NCI-H1930 (cell line): Measurements from ENCODE around the gene ANKFN1.

Source experiments
- DNase-seq, 2 experiments: peaks; one replicate each; lab custom pipeline; 2025; lab: John Stamatoyannopoulos, UW

ANKFN1 gene

DNA sequence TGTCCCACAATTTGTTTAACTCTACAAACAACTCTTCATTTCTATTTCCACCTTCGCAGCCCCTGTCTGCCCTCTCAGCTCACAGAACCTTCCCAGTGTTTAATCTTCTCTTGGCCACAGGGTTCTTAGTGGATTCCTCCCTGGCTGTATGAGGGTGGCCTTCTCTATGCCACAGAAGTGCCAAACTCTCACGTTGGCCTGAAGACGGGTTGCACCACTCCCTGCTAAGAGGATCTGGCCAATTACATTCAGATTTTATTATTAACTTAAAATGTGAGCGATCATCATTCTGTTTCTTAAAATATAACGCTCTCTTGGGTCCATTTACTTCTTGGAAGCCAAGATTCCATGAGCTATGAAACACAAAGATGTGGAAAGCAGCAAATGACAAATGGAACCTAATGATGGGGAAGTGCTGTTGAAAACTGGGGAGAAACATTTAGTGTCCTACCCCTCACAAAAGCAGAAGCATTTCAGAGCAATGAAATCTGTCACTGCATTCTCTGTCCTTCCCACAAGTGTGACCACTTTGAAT is 348.9 kb downstream of the ANKFN1 start:
- no peak for DNase-seq

DNA sequence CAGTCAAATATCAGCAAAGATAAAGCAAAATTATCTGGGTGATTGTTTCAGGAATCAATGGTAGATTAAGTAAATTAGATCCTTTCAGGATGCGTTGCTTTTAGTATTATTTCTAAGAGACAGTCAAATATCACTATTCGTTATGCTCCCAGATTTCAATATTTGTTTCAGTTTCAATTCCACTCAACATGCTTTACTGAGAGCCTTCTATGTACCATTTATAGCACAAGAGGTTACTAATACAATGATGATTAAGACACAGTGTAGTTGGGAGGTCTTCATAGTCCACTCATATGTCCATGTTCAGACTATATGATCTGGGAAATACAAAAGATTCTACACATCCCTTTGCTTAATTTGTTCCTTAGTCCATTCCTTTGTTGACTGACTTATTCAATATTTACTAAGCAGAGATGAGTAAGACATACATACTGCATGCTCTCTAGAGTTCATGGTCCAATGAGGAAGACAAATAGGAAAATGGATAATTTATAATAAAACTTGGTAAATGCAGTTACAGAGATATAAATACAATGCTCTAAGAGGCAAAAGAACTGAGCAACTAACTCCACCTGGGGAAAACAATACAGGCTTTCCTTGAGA is 352.0 kb downstream of the ANKFN1 start:
- DNase-seq, result no peak

DNA sequence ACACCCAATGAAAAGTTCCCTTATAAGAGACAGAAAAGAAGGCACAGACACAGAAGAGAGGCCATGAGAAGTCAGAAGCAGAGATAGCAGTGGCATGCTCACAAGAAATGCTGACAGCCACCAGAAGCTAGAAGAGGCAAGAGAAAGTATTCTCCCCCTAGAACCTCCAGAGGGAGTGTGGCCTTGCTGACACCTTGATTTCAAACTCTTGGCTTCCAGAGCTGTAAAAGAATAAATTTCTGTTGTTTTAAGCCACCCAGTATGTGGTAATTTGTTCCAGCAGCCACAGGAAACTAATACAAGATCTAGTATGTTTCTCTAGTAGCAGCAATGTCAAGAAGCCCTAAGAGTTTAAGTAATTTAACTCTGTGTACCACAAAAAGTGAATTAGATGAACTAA is 353.1 kb downstream of the ANKFN1 start:
- DNase-seq, result no peak

DNA sequence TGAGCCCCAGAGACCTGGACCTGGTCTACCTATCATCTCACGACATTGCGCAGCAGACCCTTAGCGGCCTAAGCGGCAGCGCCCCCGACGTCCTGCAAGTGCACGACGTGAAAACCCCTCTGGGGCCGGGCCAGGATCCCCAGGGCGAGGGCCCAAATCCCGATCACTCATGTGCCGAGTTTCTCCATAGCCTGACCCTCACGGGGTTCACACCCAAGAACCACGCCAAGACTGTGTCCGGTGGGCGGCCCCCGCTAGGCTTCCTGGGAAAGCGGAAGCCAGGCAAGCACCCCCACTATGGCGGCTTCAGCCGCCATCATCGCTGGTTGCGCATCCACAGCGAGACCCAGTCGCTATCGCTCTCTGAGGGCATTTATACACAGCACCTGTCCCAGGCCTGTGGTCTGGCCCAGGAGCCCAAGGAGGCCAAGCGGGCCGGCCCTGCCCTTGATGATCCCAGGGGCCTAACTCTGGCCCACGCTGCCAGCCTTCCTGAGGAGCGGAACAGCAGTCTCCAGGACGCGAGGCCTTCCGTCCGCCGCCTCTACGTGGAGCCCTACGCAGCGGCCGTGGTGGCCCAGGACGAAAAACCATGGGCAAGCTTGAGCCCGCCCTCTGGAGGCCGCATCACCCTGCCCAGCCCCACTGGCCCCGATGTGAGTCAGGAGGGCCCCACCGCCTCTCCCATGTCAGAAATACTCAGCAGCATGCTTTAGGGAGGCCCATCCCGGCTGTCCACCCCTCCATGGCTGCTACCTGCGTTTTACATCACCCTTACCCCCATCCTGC is 357.5 kb downstream of the ANKFN1 start:
- DNase-seq, result no peak

DNA sequence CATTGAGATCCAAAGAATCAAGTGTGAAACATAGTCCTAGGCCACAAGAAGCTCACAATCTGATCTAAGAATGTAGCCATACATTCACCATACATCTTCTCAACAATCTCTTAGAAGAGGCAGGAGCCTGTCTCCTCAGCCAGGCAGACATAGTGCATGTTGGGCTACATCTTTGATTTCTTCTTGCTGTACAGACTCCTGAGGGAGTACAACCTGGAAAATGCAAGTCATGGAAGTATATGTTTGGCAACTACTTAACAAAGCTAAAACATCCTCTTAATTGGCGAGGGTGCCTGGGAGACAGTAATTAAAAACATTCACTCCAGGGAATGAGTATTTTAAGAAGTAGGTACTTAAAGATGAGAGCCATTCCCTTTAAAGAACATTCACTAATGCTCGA is 361.0 kb downstream of the ANKFN1 start:
- no peak for DNase-seq

DNA sequence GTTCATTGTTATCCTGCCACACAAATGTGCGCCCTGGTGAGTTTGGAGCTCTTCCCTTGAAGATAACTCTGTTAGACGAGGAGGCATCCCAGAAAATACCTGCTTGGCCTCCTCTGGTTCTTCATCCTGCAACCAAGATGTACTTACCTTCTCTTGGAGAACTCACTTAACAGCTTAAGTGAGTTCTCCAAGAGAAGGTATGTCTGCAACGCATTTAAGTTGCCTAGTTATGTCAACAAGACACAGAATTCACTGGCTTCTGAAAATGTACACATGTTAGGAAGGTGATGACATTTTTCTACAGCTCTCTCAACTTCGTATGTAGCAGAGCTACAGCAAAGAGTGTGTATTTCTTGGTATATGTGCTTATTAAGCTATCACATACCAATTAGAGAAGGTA is 361.6 kb downstream of the ANKFN1 start:
- DNase-seq, result no peak

DNA sequence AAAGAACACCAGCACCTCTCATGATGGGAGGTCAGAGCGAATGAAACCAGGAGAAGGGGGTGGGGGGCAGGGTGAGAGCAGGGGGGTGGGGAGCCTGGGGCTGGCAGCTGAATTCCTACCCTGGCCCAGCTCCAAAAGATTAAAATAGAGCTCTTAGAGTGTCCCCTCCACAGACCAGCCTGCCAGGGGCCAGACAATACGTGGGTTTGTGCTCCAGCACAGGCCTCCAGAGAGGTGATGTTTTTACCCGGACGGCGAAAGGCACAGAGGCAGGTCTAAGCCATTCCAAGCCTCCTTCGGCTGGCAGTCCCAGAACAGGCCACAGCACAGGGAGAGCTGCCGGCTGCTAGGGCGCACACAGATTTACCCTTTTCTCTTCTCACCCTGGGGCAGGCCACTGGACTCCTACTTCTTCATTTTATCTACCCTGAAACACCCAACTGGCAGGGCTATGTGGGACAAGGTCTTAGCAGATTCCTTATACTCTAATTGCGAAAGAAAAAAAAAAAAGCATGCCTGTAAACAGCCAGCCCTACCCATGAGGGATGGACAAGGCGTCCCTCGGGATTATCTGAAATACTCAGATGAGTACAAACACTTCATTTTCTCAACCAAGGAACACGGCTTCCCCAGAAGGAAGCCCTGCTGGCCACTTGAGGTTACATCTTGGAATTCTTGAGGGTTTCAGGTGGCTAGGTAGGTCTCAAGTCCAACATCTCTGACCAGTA is 368.3 kb downstream of the ANKFN1 start:
- no peak for DNase-seq

DNA sequence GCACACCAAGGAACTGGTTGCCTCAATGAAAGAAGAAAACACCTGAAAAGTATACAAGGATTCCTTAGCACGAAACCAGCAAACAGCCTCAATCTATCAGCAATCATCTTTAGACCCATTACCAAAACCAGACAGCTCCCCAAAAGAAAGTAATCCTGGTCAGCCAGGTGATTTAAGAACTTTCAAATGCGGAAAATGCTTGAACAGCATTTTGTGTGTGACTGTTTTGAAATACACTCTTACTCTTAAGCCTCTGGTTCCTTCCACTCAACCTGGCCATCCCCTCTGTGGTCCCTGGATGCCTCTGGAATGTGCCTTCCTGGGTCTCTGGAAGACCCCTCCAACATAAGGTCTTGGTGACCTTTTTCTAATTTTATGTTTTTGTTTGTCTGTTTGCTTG is 369.8 kb downstream of the ANKFN1 start:
- no peak for DNase-seq

DNA sequence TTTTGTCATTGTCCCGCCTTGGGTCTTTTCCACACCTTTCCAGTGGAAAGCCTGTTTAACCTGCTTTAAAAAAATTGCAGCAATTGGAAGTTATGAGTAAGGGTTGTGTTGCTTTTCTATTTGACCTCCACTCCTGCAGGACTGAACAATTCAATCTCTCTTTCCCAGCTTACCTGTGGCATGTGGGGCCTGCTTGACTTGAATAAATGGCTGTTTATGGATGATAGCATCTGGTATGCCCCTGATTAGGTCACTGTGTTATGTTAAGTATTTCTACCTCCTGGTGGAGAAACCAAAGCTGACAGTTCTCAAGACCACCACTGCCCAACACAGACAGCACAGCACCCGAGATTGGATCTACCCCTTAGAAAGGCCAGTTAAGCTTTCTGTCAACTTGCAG is 375.4 kb downstream of the ANKFN1 start:
- DNase-seq, result no peak

DNA sequence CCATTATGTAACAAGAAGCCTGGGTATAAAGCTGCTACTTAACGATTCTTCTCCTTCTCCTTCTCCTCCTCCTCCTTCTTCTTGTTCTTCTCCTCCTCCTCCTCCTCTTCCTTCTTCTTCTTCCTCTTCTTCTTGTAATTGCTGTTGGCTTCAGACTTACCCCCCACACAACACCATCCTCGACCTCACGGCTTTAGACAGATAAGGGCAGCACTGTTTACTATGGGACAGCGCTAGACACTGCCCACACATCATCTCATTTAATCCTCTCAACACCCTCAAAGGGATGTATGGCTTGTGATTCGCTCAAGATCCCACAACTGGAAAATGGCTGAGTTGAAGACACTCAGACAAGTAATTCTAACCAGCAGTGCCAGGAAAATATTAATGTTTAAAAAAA is 379.7 kb downstream of the ANKFN1 start:
- no peak for DNase-seq

DNA sequence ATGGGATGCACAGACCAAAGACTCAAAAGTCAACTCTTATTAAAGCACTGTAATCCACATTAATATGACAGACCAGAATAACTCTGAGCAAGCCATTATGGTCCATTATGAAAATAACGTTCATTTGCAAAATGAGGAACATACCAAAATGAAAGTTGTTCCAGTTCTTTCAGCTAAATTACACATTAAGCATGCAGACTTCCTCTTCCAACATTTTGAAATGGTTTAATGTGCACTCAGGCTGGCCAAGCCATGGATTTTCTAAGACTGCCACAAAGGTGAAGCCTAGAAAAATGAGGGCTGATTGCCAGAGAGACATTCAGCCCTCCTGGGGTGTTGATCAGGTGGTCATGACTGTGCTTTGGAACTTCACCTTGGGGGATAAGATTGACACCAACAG is 383.5 kb downstream of the ANKFN1 start:
- no peak for DNase-seq

DNA sequence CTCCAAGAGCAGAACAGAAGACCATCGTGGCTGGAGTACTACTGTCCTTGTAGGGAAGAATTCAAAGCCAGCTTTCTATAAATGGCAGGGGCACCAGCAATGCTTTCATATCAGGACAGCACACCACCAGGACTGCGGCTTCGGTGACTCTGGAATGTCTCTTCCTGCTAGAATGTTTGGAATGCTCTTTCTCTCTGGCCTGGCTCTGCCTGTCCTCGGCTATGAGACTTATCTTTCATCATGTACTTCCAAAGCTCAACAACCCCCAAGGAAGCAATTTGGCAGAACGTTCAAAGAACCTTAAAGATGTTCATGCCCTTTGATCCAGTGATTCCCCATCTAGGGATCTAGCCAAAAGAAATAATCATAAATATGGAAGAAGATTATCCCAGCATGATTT is 387.6 kb downstream of the ANKFN1 start:
- no peak for DNase-seq

DNA sequence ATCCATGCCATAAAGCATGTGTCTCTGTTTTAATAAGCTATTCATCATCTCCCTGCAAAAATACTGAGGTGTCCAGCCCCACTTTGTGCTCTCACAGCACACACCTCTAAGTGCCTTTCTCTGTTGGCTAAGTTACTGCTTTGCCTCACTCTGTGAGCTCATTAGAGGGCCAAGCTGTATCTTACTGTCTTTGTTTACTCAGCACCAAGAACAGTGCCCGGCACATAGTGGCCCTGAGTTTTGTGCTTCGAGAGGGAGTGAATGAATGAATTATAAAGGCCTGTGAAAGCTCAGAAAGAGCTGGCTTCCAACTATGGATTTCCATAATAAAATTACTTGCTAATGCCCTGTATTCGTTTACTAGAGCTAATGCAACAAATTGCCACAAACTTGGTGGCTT is 390.0 kb downstream of the ANKFN1 start:
- no peak for DNase-seq

DNA sequence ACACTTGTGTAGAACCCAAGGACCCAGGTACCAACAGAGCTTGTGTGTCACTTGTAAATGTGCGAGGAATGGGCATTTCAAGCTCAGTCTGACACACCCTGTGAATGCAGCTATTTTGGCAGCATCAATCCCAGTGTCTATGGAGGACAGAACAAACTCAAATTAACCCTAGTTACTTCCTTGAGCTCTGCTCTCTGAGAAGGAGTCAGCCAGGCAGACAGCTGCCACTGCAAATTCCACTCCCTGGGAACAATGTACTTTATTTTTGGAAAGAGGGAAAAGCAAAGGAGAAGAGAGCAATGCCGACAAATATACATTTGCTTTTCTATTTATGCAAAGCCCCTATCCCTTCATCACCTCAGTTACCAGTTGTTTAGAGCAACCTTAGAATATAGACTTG is 391.8 kb downstream of the ANKFN1 start:
- DNase-seq, result no peak

DNA sequence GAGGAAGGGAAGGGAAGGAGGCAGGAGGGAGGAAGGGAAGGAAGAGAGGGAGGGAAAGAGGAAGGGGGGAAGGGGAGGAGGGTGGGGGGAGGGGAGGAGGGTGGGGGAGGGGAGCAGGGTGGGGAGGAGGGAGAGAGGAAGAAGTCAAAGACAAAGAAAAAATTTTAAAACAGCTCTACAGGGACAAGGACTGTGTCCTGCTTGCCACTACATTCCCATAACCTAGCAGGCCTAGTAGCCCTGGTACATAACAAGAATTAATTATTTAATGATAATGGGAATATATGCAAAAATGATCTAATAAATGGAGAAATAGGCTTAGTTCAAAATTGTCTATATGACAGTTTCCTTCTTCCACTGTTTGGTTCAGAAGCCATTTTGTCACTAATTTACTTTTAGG is 392.7 kb downstream of the ANKFN1 start:
- no peak for DNase-seq

DNA sequence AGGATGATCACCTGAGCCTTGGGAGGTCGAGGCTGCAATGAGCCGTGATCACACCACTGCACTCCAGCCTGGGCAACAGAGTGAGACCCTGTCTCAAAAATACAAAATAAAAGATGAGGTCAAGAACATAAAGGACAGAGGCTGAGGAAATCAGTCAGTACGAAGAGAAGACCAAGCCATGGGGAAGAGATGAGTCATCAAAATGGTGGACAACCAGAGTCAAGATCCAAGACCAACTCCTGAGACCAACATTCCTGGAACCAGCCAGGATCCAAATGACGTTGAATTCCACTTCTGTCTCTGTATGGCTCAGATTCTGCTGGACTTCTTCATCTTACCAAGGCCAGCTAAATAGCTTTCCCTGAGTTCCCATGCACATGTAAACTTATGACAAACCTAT is 395.4 kb downstream of the ANKFN1 start:
- no peak for DNase-seq

DNA sequence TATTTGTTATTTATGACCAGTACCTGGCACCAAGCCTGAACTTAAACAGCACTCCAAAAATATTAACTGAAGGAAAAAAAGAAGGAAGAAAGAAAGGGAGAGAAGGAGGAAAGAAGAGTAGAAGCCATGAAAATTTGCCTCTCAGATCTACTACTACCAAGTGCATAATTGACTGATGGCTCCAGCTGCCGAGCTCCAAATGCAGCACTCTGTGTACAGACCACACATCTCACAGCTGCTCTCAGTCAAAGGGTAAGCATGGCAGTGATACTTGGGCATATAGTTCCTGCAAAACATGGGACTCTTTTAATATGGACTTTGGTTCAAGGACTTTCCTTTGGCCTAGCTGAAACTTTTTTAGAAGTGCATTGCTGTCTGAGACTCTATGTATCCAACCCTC is 396.2 kb downstream of the ANKFN1 start:
- DNase-seq, result no peak

DNA sequence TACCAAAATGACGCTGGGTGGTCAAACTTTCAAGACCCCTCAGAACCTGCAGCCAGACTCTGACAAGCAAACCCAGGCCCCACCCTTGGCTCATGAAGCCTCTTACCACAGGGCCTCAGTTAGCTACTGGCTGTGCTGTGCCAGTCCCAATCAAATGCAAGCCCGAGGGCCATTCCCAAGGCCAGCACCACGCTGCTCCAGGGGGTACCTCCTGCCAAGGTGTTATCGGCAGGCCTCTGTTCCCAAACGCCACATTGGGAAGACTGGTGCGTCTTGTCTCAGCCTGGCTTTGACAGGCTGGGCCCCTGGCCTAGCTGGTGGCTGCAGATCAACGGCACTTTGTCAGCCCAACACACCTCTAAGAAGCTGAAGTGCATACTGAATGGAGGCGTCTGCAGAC is 404.4 kb downstream of the ANKFN1 start:
- no peak for DNase-seq

DNA sequence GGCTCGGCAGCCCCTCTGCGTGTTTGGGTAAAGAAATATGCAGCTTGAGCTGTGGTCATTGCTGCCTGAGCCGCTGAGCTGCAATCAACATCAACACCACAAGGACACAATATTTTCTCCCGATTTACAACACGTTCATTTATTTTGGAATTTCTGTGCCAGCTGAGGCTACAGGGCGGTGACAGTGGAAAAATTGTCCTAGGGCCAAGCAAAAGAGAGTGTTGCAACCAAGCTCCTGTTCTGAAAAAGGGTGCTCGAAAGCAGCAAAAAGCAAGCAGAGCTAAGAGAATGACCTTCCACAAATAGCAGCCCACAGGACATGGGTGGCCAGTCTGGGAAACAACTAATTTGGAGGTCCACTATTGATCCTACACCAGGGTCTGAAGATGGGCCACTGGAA is 404.8 kb downstream of the ANKFN1 start:
- DNase-seq, result no peak
